ENCODE results near the gene HOXC5. TPM values are rescaled to one million over a fixed set of nuclear protein-coding genes. Genes with fewer than 3 reads are reported as not detected.

Gene HOXC5
- total RNA-seq, 1 experiment from 2014 or later: not detected

DNA sequence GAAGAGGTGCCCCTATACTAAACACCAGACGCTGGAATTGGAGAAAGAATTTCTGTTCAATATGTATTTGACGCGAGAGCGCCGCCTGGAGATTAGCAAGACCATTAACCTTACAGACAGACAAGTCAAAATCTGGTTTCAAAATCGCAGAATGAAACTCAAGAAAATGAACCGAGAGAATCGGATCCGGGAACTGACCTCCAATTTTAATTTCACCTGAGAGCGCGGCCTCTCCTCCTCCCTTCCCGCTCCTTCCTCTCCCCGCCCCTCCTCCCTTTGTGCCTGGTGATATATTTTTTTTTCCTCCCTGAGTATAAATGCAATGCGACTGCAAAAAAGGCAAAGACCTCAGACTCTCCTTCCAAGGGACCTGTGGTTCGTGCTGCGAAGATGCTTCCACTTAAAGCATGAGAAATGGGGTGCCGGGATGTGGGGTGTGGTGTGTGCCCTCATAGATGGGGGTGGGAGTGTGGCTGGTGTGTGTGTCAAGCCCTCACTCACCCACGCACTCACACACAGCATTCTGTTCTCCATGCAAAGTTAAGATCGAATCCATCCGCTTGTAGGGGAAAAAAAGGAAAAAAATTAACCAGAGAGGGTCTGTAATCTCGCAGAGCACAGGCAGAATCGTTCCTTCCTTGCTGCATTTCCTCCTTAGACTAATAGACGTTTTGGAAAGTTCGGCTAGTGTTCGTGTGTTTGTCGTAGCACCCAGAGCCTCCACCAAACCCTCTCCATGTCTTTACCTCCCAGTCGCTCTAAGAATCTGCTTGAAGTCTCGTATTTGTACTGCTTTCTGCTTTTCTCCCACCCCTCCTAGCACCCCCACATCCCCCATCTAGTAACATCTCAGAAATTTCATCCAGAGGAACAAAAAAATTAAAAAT is 43.4 kb upstream of the HOXC5 start:
- no peak overlapping the region for H3K9ac ChIP-seq (ENCODE audit: extremely low read depth, insufficient read length, low read length)
- H3K4me2 ChIP-seq (ENCODE audit: insufficient read depth, insufficient read length, low read length): no peak overlapping the region
- H2BK20ac ChIP-seq (ENCODE audit: low read depth, low read length, poor library complexity, severe bottlenecking): no peak overlapping the region
- no peak overlapping the region for H2BK5ac ChIP-seq (ENCODE audit: insufficient read length, low read length)
- H3K56ac ChIP-seq (ENCODE audit: insufficient read length, low read depth, low read length): no peak overlapping the region
- H2AFZ ChIP-seq (ENCODE audit: low read length): no peak overlapping the region
- no peaks in the 10 kb centered on the region for H3K9me3 ChIP-seq (ENCODE audit: control insufficient read depth, low read depth, low read length)
- H2BK12ac ChIP-seq (ENCODE audit: insufficient read length, low read depth, low read length): no peak overlapping the region
- no peaks in the 10 kb centered on the region for H3K23me2 ChIP-seq (ENCODE audit: insufficient read length, low read depth, low read length, poor library complexity, severe bottlenecking)
- TF ChIP-seq, protein P1, sequence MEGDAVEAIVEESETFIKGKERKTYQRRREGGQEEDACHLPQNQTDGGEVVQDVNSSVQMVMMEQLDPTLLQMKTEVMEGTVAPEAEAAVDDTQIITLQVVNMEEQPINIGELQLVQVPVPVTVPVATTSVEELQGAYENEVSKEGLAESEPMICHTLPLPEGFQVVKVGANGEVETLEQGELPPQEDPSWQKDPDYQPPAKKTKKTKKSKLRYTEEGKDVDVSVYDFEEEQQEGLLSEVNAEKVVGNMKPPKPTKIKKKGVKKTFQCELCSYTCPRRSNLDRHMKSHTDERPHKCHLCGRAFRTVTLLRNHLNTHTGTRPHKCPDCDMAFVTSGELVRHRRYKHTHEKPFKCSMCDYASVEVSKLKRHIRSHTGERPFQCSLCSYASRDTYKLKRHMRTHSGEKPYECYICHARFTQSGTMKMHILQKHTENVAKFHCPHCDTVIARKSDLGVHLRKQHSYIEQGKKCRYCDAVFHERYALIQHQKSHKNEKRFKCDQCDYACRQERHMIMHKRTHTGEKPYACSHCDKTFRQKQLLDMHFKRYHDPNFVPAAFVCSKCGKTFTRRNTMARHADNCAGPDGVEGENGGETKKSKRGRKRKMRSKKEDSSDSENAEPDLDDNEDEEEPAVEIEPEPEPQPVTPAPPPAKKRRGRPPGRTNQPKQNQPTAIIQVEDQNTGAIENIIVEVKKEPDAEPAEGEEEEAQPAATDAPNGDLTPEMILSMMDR (conservative IDR thresholded peaks at IDR 0.05): peak; percentile 58
- H3K4ac ChIP-seq (ENCODE audit: low read depth, low read length): no peak overlapping the region
- Mint-ChIP-seq H3K27ac (no peak overlapping the region), H3K9me3 (peaks cover 3 to 8% of the 10 kb centered on the region in 2 experiments; a peak in 4 of 5 replicates), H3K36me3 (ENCODE audit: insufficient read depth in 1 of 3, low read depth in 3 of 3) (no peaks in the 10 kb centered on the region; a peak in 2 of 7 replicates), H3K4me3 (no peak overlapping the region), H3K4me1 (peaks cover 3 to 16% of the 10 kb centered on the region in 2 experiments; a peak in 2 of 4 replicates), H3K27me3 (ENCODE audit: low read depth) (peaks cover 100% of the 10 kb centered on the region)
- H2BK120ac ChIP-seq (ENCODE audit: low read depth, low read length, poor library complexity, severe bottlenecking): no peak overlapping the region
- H3K27ac ChIP-seq (ENCODE audit: insufficient read length, low read depth, low read length): no peak overlapping the region
- H3K23ac ChIP-seq (ENCODE audit: insufficient read length, low read depth, low read length): no peak overlapping the region
- no peak overlapping the region for H2AK5ac ChIP-seq (ENCODE audit: insufficient read length, low read length)
- no peaks in the 10 kb centered on the region for H3K79me2 ChIP-seq (ENCODE audit: insufficient read depth, low read length)
- no peak overlapping the region for H3K14ac ChIP-seq (ENCODE audit: insufficient read depth, low read length)
- peaks cover 96% of the 10 kb centered on the region for H3K27me3 ChIP-seq (ENCODE audit: insufficient read depth, low read length)
- no CpG with 5 or more reads among the region's 28 CpGs for WGBS (ENCODE audit: extremely low coverage, insufficient read length, low lambda C conversion rate)
- no peak overlapping the region for H4K5ac ChIP-seq (ENCODE audit: insufficient read length, low read depth, low read length)
- no peaks in the 10 kb centered on the region for H4K20me1 ChIP-seq (ENCODE audit: control insufficient read depth, insufficient read depth, insufficient read length)
- no peaks in the 10 kb centered on the region for H3K79me1 ChIP-seq (ENCODE audit: insufficient read depth, low read depth, low read length, poor library complexity, severe bottlenecking)
- no peak overlapping the region for H4K91ac ChIP-seq (ENCODE audit: insufficient read length, low read depth, low read length)
- no peak overlapping the region for H2BK15ac ChIP-seq (ENCODE audit: low read depth, low read length)
- no peaks in the 10 kb centered on the region for H3K4me1 ChIP-seq (ENCODE audit: insufficient read depth, low read length)
- H3T11ph ChIP-seq (ENCODE audit: low read length): no peak overlapping the region
- no peak overlapping the region for H4K8ac ChIP-seq (replicated peaks; ENCODE audit: insufficient read length, low read depth, low read length)
- no peak for DNase-seq
- H3K18ac ChIP-seq (ENCODE audit: insufficient read length, low read depth, low read length): no peak overlapping the region
